NCI-H524 (cell line): ENCODE results near the gene MED4.
A peak's percentile ranks its signal among the peaks of the same experiment; 100 is the strongest.

Experiments
- DNase-seq, 2 experiments: peaks; one replicate each; lab custom pipeline; 2025; lab: John Stamatoyannopoulos, UW

MED4 gene

GRCh38 chr13:48094781-48095502 is at the start of gene MED4:
Gene MED4, minus strand, starts transcription at chr13:48095104. Its CDS starts 26 bp downstream, at chr13:48095078.
- DNase-seq = peak; percentile 80 to 89

- no peak for DNase-seq
These were observed 49.6 kb upstream of the MED4 start for GRCh38 chr13:48144413-48145035.

GRCh38 chr13:48142436-48142835 is 47.5 kb upstream of the MED4 start:
- no peak for DNase-seq

- no peak for DNase-seq
These were observed 43.4 kb upstream of the MED4 start for GRCh38 chr13:48138270-48138669.

- DNase-seq = peak in 1 of 2 experiments; percentile 12
These were observed 38.1 kb upstream of the MED4 start for GRCh38 chr13:48132961-48133360.

GRCh38 chr13:48131533-48131932 is 36.6 kb upstream of the MED4 start:
- DNase-seq = no peak

GRCh38 chr13:48126944-48127830 is 32.3 kb upstream of the MED4 start:
- peak; percentile 53 to 84 for DNase-seq

GRCh38 chr13:48125794-48126228 is 30.9 kb upstream of the MED4 start:
- DNase-seq = no peak

GRCh38 chr13:48123812-48124211 is 28.9 kb upstream of the MED4 start:
- no peak for DNase-seq

- DNase-seq = no peak
These were observed 26.8 kb upstream of the MED4 start for GRCh38 chr13:48121733-48122132.

- DNase-seq = no peak
These were observed 25.3 kb upstream of the MED4 start for GRCh38 chr13:48120241-48120640.

GRCh38 chr13:48118030-48118429 is 23.1 kb upstream of the MED4 start:
- DNase-seq = no peak

GRCh38 chr13:48116808-48117207 is 21.9 kb upstream of the MED4 start:
- no peak for DNase-seq

- no peak for DNase-seq
These were observed 18.8 kb upstream of the MED4 start for GRCh38 chr13:48113756-48114130.

GRCh38 chr13:48112896-48113755 is 18.2 kb upstream of the MED4 start:
- DNase-seq = no peak

GRCh38 chr13:48110931-48111721 is 16.2 kb upstream of the MED4 start:
- no peak for DNase-seq

- DNase-seq = no peak
These were observed 15.4 kb upstream of the MED4 start for GRCh38 chr13:48110132-48110868.

GRCh38 chr13:48108106-48108505 is 13.2 kb upstream of the MED4 start:
- DNase-seq = no peak

- no peak for DNase-seq
These were observed 2.9 kb upstream of the MED4 start for GRCh38 chr13:48097793-48098192.

GRCh38 chr13:48096670-48097069 is 1.8 kb upstream of the MED4 start:
- no peak for DNase-seq
